ENCODE data around the gene ACAN.
A peak's percentile ranks its signal among the peaks of the same experiment; 100 is the strongest.

ACAN gene

GRCh38 chr15:88800738-88801137, 2.5 kb upstream of the ACAN start:
- Histone ChIP-seq H3K27me3 (replicated peaks in 2 of 5; ENCODE audit: control insufficient read depth in 4 of 5, insufficient read depth in 5 of 5, low read length in 4 of 5) (peaks cover 12 to 88% (median 37%) of the 10 kb centered on the region in 5 experiments), H3K4me1 (ENCODE audit: control extremely low read depth in 1 of 4, control insufficient read depth in 4 of 4, insufficient read depth in 4 of 4, low read length in 3 of 4) (peaks cover 0 to 12% (median 5%) of the 10 kb centered on the region in 4 experiments), H3K36me3 (ENCODE audit: control insufficient read depth in 4 of 4, insufficient read depth in 4 of 4, low read length in 3 of 4) (no peaks in the 10 kb centered on the region), H3K27ac (ENCODE audit: insufficient read depth in 1 of 2, low read depth in 1 of 2, low read length in 2 of 2, poor library complexity in 1 of 2, severe bottlenecking in 2 of 2) (no peak overlapping the region), H3K9me3 (ENCODE audit: control extremely low read depth in 1 of 5, control insufficient read depth in 4 of 5, insufficient read depth in 2 of 5, low read depth in 1 of 5, low read length in 4 of 5) (no peaks in the 10 kb centered on the region), H3K4me3 (ENCODE audit: control insufficient read depth in 1 of 7, extremely low read depth in 1 of 7, insufficient read depth in 4 of 7, low read depth in 2 of 7, low read length in 6 of 7) (no peak overlapping the region)
- whole genome bisulfite sequencing (ENCODE audit: insufficient coverage) = 83% methylated on average over 3 of the region's 4 CpGs
- ChIA-PET CTCF (no interaction called here), POLR2A (no interaction called here)
- DNase-seq = no peak

- Histone ChIP-seq H3K4me1 (ENCODE audit: control extremely low read depth in 1 of 4, control insufficient read depth in 4 of 4, insufficient read depth in 4 of 4, low read length in 3 of 4) (peaks cover 0 to 12% (median 5%) of the 10 kb centered on the region in 4 experiments), H3K4me3 (ENCODE audit: control insufficient read depth in 1 of 7, extremely low read depth in 1 of 7, insufficient read depth in 4 of 7, low read depth in 2 of 7, low read length in 6 of 7) (peak overlapping the region in 3 of 7 experiments; percentile 6 to 42 (median 28)), H3K27ac (ENCODE audit: insufficient read depth in 1 of 2, low read depth in 1 of 2, low read length in 2 of 2, poor library complexity in 1 of 2, severe bottlenecking in 2 of 2) (no peak overlapping the region), H3K36me3 (ENCODE audit: control insufficient read depth in 4 of 4, insufficient read depth in 4 of 4, low read length in 3 of 4) (no peaks in the 10 kb centered on the region), H3K9me3 (ENCODE audit: control extremely low read depth in 1 of 5, control insufficient read depth in 4 of 5, insufficient read depth in 2 of 5, low read depth in 1 of 5, low read length in 4 of 5) (no peaks in the 10 kb centered on the region), H3K27me3 (replicated peaks in 2 of 5; ENCODE audit: control insufficient read depth in 4 of 5, insufficient read depth in 5 of 5, low read length in 4 of 5) (peaks cover 10 to 89% (median 38%) of the 10 kb centered on the region in 5 experiments)
- 2% methylated on average over 9 of the region's 20 CpGs for WGBS (ENCODE audit: insufficient coverage)
- peak in 1 of 3 donors; percentile 2 for DNase-seq
- ChIA-PET POLR2A (no interaction called here), CTCF (no interaction called here)
These were observed 816 bp upstream of the ACAN start for GRCh38 chr15:88802250-88802990.

GRCh38 chr15:88802991-88803240, 320 bp upstream of the ACAN start:
- Histone ChIP-seq H3K27me3 (replicated peaks in 2 of 5; ENCODE audit: control insufficient read depth in 4 of 5, insufficient read depth in 5 of 5, low read length in 4 of 5) (peaks cover 8 to 89% (median 38%) of the 10 kb centered on the region in 5 experiments), H3K36me3 (ENCODE audit: control insufficient read depth in 4 of 4, insufficient read depth in 4 of 4, low read length in 3 of 4) (no peaks in the 10 kb centered on the region), H3K4me1 (ENCODE audit: control extremely low read depth in 1 of 4, control insufficient read depth in 4 of 4, insufficient read depth in 4 of 4, low read length in 3 of 4) (peaks cover 0 to 12% (median 5%) of the 10 kb centered on the region in 4 experiments), H3K9me3 (ENCODE audit: control extremely low read depth in 1 of 5, control insufficient read depth in 4 of 5, insufficient read depth in 2 of 5, low read depth in 1 of 5, low read length in 4 of 5) (no peaks in the 10 kb centered on the region), H3K27ac (ENCODE audit: insufficient read depth in 1 of 2, low read depth in 1 of 2, low read length in 2 of 2, poor library complexity in 1 of 2, severe bottlenecking in 2 of 2) (no peak overlapping the region), H3K4me3 (ENCODE audit: control insufficient read depth in 1 of 7, extremely low read depth in 1 of 7, insufficient read depth in 4 of 7, low read depth in 2 of 7, low read length in 6 of 7) (peak overlapping the region in 3 of 7 experiments; percentile 6 to 42 (median 28))
- ChIA-PET CTCF (no interaction called here), POLR2A (no interaction called here)
- 2% methylated on average over 28 of the region's 28 CpGs for WGBS (ENCODE audit: insufficient coverage)
- peak in 1 of 3 donors; percentile 7 for DNase-seq

GRCh38 chr15:88803920-88804247, 648 bp downstream of the ACAN start:
- no peak overlapping the region for H3K27ac ChIP-seq (ENCODE audit: insufficient read depth in 1 of 2, low read depth in 1 of 2, low read length in 2 of 2, poor library complexity in 1 of 2, severe bottlenecking in 2 of 2)
- H3K36me3 ChIP-seq (ENCODE audit: control insufficient read depth in 4 of 4, insufficient read depth in 4 of 4, low read length in 3 of 4) = no peaks in the 10 kb centered on the region
- peaks cover 8 to 88% (median 38%) of the 10 kb centered on the region in 5 experiments for H3K27me3 ChIP-seq (replicated peaks in 2 of 5; ENCODE audit: control insufficient read depth in 4 of 5, insufficient read depth in 5 of 5, low read length in 4 of 5)
- no peak for DNase-seq
- no peaks in the 10 kb centered on the region for H3K9me3 ChIP-seq (ENCODE audit: control extremely low read depth in 1 of 5, control insufficient read depth in 4 of 5, insufficient read depth in 2 of 5, low read depth in 1 of 5, low read length in 4 of 5)
- H3K4me1 ChIP-seq (ENCODE audit: control extremely low read depth in 1 of 4, control insufficient read depth in 4 of 4, insufficient read depth in 4 of 4, low read length in 3 of 4) = peaks cover 0 to 12% (median 5%) of the 10 kb centered on the region in 4 experiments
- ChIA-PET POLR2A (no interaction called here), CTCF (no interaction called here)
- 11% methylated on average over 9 of the region's 10 CpGs for WGBS (ENCODE audit: insufficient coverage)
- peak overlapping the region in 2 of 7 experiments; percentile 38 to 49 for H3K4me3 ChIP-seq (ENCODE audit: control insufficient read depth in 1 of 7, extremely low read depth in 1 of 7, insufficient read depth in 4 of 7, low read depth in 2 of 7, low read length in 6 of 7)

GRCh38 chr15:88804257-88804656, 1.0 kb downstream of the ACAN start:
- Histone ChIP-seq H3K27me3 (replicated peaks in 2 of 5; ENCODE audit: control insufficient read depth in 4 of 5, insufficient read depth in 5 of 5, low read length in 4 of 5) (peaks cover 8 to 85% (median 38%) of the 10 kb centered on the region in 5 experiments), H3K36me3 (ENCODE audit: control insufficient read depth in 4 of 4, insufficient read depth in 4 of 4, low read length in 3 of 4) (no peaks in the 10 kb centered on the region), H3K4me3 (ENCODE audit: control insufficient read depth in 1 of 7, extremely low read depth in 1 of 7, insufficient read depth in 4 of 7, low read depth in 2 of 7, low read length in 6 of 7) (no peak overlapping the region), H3K27ac (ENCODE audit: insufficient read depth in 1 of 2, low read depth in 1 of 2, low read length in 2 of 2, poor library complexity in 1 of 2, severe bottlenecking in 2 of 2) (no peak overlapping the region), H3K4me1 (ENCODE audit: control extremely low read depth in 1 of 4, control insufficient read depth in 4 of 4, insufficient read depth in 4 of 4, low read length in 3 of 4) (peaks cover 0 to 12% (median 5%) of the 10 kb centered on the region in 4 experiments), H3K9me3 (ENCODE audit: control extremely low read depth in 1 of 5, control insufficient read depth in 4 of 5, insufficient read depth in 2 of 5, low read depth in 1 of 5, low read length in 4 of 5) (no peaks in the 10 kb centered on the region)
- WGBS (ENCODE audit: insufficient coverage) = 29% methylated on average over 8 of the region's 10 CpGs
- ChIA-PET POLR2A (no interaction called here), CTCF (no interaction called here)
- DNase-seq = peak in 2 of 3 donors; percentile 8 to 13

GRCh38 chr15:88805031-88805780, 2.0 kb downstream of the ACAN start:
- H3K4me3 ChIP-seq (ENCODE audit: control insufficient read depth in 1 of 7, extremely low read depth in 1 of 7, insufficient read depth in 4 of 7, low read depth in 2 of 7, low read length in 6 of 7) = no peak overlapping the region
- no peak for DNase-seq
- peaks cover 0 to 12% (median 5%) of the 10 kb centered on the region in 4 experiments for H3K4me1 ChIP-seq (ENCODE audit: control extremely low read depth in 1 of 4, control insufficient read depth in 4 of 4, insufficient read depth in 4 of 4, low read length in 3 of 4)
- 45% methylated on average over 8 of the region's 9 CpGs for WGBS (ENCODE audit: insufficient coverage)
- H3K36me3 ChIP-seq (ENCODE audit: control insufficient read depth in 4 of 4, insufficient read depth in 4 of 4, low read length in 3 of 4) = no peaks in the 10 kb centered on the region
- H3K9me3 ChIP-seq (ENCODE audit: control extremely low read depth in 1 of 5, control insufficient read depth in 4 of 5, insufficient read depth in 2 of 5, low read depth in 1 of 5, low read length in 4 of 5) = no peaks in the 10 kb centered on the region
- ChIA-PET POLR2A (no interaction called here), CTCF (no interaction called here)
- H3K27ac ChIP-seq (ENCODE audit: insufficient read depth in 1 of 2, low read depth in 1 of 2, low read length in 2 of 2, poor library complexity in 1 of 2, severe bottlenecking in 2 of 2) = no peak overlapping the region
- peaks cover 7 to 76% (median 44%) of the 10 kb centered on the region in 5 experiments for H3K27me3 ChIP-seq (replicated peaks in 2 of 5; ENCODE audit: control insufficient read depth in 4 of 5, insufficient read depth in 5 of 5, low read length in 4 of 5)

- WGBS (ENCODE audit: insufficient coverage) = 93% methylated on average over 3 of the region's 6 CpGs
- Histone ChIP-seq H3K36me3 (ENCODE audit: control insufficient read depth in 4 of 4, insufficient read depth in 4 of 4, low read length in 3 of 4) (no peaks in the 10 kb centered on the region), H3K9me3 (ENCODE audit: control extremely low read depth in 1 of 5, control insufficient read depth in 4 of 5, insufficient read depth in 2 of 5, low read depth in 1 of 5, low read length in 4 of 5) (no peaks in the 10 kb centered on the region), H3K27me3 (replicated peaks in 2 of 5; ENCODE audit: control insufficient read depth in 4 of 5, insufficient read depth in 5 of 5, low read length in 4 of 5) (peaks cover 0 to 45% (median 22%) of the 10 kb centered on the region in 5 experiments), H3K27ac (ENCODE audit: insufficient read depth in 1 of 2, low read depth in 1 of 2, low read length in 2 of 2, poor library complexity in 1 of 2, severe bottlenecking in 2 of 2) (no peak overlapping the region), H3K4me1 (ENCODE audit: control extremely low read depth in 1 of 4, control insufficient read depth in 4 of 4, insufficient read depth in 4 of 4, low read length in 3 of 4) (no peaks in the 10 kb centered on the region), H3K4me3 (ENCODE audit: control insufficient read depth in 1 of 7, extremely low read depth in 1 of 7, insufficient read depth in 4 of 7, low read depth in 2 of 7, low read length in 6 of 7) (no peak overlapping the region)
- ChIA-PET CTCF (no interaction called here), POLR2A (no interaction called here)
- no peak for DNase-seq
These were observed 7.2 kb downstream of the ACAN start for GRCh38 chr15:88810446-88810845.

All from common myeloid progenitor, CD34-positive (primary cell).